NCI-H1092 treated with DMSO at 0.1 percent for 48 hours (cell line): ENCODE measurements around the gene ZCCHC17.

Experiments used
- DNase-seq: peaks from one replicate; lab custom pipeline; 2025; lab: John Stamatoyannopoulos, UW

ZCCHC17 gene

GRCh38 chr1:31306278-31306677, 9.4 kb downstream of the ZCCHC17 start:
- no peak for DNase-seq

GRCh38 chr1:31308036-31308435, 11.2 kb downstream of the ZCCHC17 start:
- DNase-seq, result no peak

- no peak for DNase-seq
Observed at GRCh38 chr1:31310198-31310597, 13.4 kb downstream of the ZCCHC17 start.

GRCh38 chr1:31315902-31316301, 19.1 kb downstream of the ZCCHC17 start:
- no peak for DNase-seq

- DNase-seq, result no peak
Observed at GRCh38 chr1:31318146-31318545, 21.3 kb downstream of the ZCCHC17 start.

- no peak for DNase-seq
Observed at GRCh38 chr1:31324093-31324492, 27.3 kb downstream of the ZCCHC17 start.

GRCh38 chr1:31324992-31325391, 28.2 kb downstream of the ZCCHC17 start:
- no peak for DNase-seq

GRCh38 chr1:31326461-31326860, 29.6 kb downstream of the ZCCHC17 start:
- DNase-seq, result no peak

GRCh38 chr1:31327381-31327780, 30.5 kb downstream of the ZCCHC17 start:
- no peak for DNase-seq

- DNase-seq, result peak; percentile 53
Observed at GRCh38 chr1:31335007-31335406, 38.2 kb downstream of the ZCCHC17 start.

- no peak for DNase-seq
Observed at GRCh38 chr1:31336687-31337467, 40.0 kb downstream of the ZCCHC17 start.

GRCh38 chr1:31344503-31344902, 47.7 kb downstream of the ZCCHC17 start:
- no peak for DNase-seq

GRCh38 chr1:31345635-31346034, 48.8 kb downstream of the ZCCHC17 start:
- no peak for DNase-seq

- no peak for DNase-seq
Observed at GRCh38 chr1:31346785-31347184, 50.0 kb downstream of the ZCCHC17 start.

- DNase-seq, result no peak
Observed at GRCh38 chr1:31348449-31348848, 51.6 kb downstream of the ZCCHC17 start.

GRCh38 chr1:31354283-31354682, 57.5 kb downstream of the ZCCHC17 start:
- DNase-seq, result no peak

- no peak for DNase-seq
Observed at GRCh38 chr1:31356427-31356826, 59.6 kb downstream of the ZCCHC17 start.

- no peak for DNase-seq
Observed at GRCh38 chr1:31361607-31362006, 64.8 kb downstream of the ZCCHC17 start.

GRCh38 chr1:31362032-31362431, 65.2 kb downstream of the ZCCHC17 start:
- DNase-seq, result no peak

GRCh38 chr1:31364561-31365250, 67.9 kb downstream of the ZCCHC17 start:
- DNase-seq, result no peak

GRCh38 chr1:31366796-31367195, 70.0 kb downstream of the ZCCHC17 start:
- DNase-seq, result no peak

GRCh38 chr1:31368611-31369107, 71.8 kb downstream of the ZCCHC17 start:
- DNase-seq, result no peak

GRCh38 chr1:31370021-31370420, 73.2 kb downstream of the ZCCHC17 start:
- no peak for DNase-seq
